Measurements from ENCODE around the gene CCNO.
A peak's percentile ranks its signal among the peaks of the same experiment; 100 is the strongest.

Gene CCNO

GRCh38 chr5:55232985-55233928, at the start of gene CCNO:
Gene CCNO (minus strand): TSS chr5:55233608. CDS start chr5:55233523, 85 bp downstream.
- DNase-seq, result no peak

- no peak for DNase-seq
These were observed 45.4 kb upstream of the CCNO start for GRCh38 chr5:55278778-55279177.

GRCh38 chr5:55276771-55277170, 43.4 kb upstream of the CCNO start:
- DNase-seq, result no peak

- no peak for DNase-seq
These were observed 24.9 kb upstream of the CCNO start for GRCh38 chr5:55258339-55258738.

- no peak for DNase-seq
These were observed 21.4 kb upstream of the CCNO start for GRCh38 chr5:55254802-55255201.

GRCh38 chr5:55250064-55250463, 16.7 kb upstream of the CCNO start:
- DNase-seq, result no peak

GRCh38 chr5:55241746-55242145, 8.3 kb upstream of the CCNO start:
- no peak for DNase-seq

- no peak for DNase-seq
These were observed 3.4 kb upstream of the CCNO start for GRCh38 chr5:55236800-55237199.

GRCh38 chr5:55234121-55234700, 803 bp upstream of the CCNO start:
- no peak for DNase-seq

- DNase-seq, result no peak
These were observed 980 bp downstream of the CCNO start for GRCh38 chr5:55232271-55232984.

- DNase-seq, result no peak
These were observed 1.5 kb downstream of the CCNO start for GRCh38 chr5:55231919-55232270.

GRCh38 chr5:55231029-55231918, 2.1 kb downstream of the CCNO start:
- no peak for DNase-seq

- no peak for DNase-seq
These were observed 3.2 kb downstream of the CCNO start for GRCh38 chr5:55230086-55230629.

GRCh38 chr5:55227664-55228430, 5.6 kb downstream of the CCNO start:
- DNase-seq, result no peak

GRCh38 chr5:55226934-55227663, 6.3 kb downstream of the CCNO start, which contains the start of gene MCIDAS:
Gene MCIDAS (minus strand): TSS chr5:55227315. CDS start chr5:55227138, 177 bp downstream.
- peak; percentile 56 for DNase-seq

- peak; percentile 59 for DNase-seq
These were observed 7.1 kb downstream of the CCNO start for GRCh38 chr5:55226027-55226933.

- DNase-seq, result no peak
These were observed 8.1 kb downstream of the CCNO start for GRCh38 chr5:55225346-55225745.

- no peak for DNase-seq
These were observed 9.6 kb downstream of the CCNO start for GRCh38 chr5:55223812-55224240.

- DNase-seq, result no peak
These were observed 10.2 kb downstream of the CCNO start for GRCh38 chr5:55222985-55223811.
